RWPE1 (cell line): Measurements from ENCODE around the gene CDH11.

Source experiments
- CTCF ChIA-PET: fragments of 350-600 bp; sonication (Branson Sonifier 250); formaldehyde crosslinking; extraction: SDS; loops from one replicate; lab custom pipeline; 2021; lab: Yijun Ruan, JAX
- POLR2A ChIA-PET: fragments of 400-600 bp; formaldehyde crosslinking; extraction: SDS; loops from one replicate; lab custom pipeline; 2020; ENCODE audit warnings: antibody characterized with exemption; ENCODE audit not compliant: low non-redundant PET; lab: Yijun Ruan, JAX
- DNase-seq: peaks from one replicate; pipeline ENCODE4 v3.0.0; 2012; ENCODE audit warnings: low spot score
- H3K27ac ChIP-seq: fragments of 450-650 bp; 2 replicates; pipeline ENCODE4 v1.5.1; 2017
- TF ChIP-seq, protein P1 (sequence below): fragments of 450-650 bp; conservative IDR thresholded peaks from 2 replicates; pipeline ENCODE4 v1.5.1; 2017; ENCODE audit warnings: low read depth, mild to moderate bottlenecking

The CDH11 gene

DNA sequence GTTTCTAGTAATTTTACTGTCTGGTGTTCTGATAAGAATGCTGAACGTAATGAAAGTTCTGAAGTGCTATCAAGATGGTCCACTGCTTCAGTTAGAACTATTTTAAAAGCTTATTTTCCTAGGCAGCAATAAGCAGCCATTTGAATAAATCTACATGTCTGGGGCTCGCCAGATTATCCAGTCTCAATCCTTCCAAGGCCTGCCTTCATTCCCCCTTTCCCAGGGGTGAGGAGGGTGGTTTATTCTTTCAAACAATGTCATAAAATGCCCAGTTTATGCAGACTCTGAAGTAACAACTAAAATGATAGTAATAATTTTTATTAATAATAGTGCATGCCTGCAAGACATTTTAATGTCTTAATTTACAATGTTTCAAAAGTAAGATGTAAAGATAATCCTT is 2.4 kb downstream of the CDH11 start:
- no peak overlapping the region for H3K27ac ChIP-seq
- DNase-seq: no peak
- TF ChIP-seq, protein P1, sequence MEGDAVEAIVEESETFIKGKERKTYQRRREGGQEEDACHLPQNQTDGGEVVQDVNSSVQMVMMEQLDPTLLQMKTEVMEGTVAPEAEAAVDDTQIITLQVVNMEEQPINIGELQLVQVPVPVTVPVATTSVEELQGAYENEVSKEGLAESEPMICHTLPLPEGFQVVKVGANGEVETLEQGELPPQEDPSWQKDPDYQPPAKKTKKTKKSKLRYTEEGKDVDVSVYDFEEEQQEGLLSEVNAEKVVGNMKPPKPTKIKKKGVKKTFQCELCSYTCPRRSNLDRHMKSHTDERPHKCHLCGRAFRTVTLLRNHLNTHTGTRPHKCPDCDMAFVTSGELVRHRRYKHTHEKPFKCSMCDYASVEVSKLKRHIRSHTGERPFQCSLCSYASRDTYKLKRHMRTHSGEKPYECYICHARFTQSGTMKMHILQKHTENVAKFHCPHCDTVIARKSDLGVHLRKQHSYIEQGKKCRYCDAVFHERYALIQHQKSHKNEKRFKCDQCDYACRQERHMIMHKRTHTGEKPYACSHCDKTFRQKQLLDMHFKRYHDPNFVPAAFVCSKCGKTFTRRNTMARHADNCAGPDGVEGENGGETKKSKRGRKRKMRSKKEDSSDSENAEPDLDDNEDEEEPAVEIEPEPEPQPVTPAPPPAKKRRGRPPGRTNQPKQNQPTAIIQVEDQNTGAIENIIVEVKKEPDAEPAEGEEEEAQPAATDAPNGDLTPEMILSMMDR: no peak
- POLR2A ChIA-PET: no interaction called here
- CTCF ChIA-PET: no interaction called here

DNA sequence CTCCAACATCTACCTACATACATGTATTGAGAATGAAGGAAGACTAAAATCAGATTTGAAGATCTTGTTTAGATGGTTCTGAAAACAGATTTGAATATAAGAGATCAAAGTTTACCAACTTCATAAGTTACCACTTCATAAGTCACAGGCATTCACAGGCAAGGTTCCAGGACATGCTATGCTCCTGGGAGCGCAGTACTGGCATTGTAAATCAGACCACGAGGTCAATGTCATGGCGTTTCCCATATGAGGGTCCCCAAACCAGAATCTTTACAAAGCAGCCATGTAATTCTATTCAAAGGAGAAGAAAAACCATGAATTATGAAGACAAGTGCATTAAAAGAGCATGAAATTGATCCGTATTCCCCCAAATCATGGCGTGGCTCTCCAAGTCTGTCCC is 3.0 kb downstream of the CDH11 start:
- TF ChIP-seq, protein P1: no peak
- CTCF ChIA-PET: no interaction called here
- no peak overlapping the region for H3K27ac ChIP-seq
- DNase-seq: no peak
- POLR2A ChIA-PET: no interaction called here

DNA sequence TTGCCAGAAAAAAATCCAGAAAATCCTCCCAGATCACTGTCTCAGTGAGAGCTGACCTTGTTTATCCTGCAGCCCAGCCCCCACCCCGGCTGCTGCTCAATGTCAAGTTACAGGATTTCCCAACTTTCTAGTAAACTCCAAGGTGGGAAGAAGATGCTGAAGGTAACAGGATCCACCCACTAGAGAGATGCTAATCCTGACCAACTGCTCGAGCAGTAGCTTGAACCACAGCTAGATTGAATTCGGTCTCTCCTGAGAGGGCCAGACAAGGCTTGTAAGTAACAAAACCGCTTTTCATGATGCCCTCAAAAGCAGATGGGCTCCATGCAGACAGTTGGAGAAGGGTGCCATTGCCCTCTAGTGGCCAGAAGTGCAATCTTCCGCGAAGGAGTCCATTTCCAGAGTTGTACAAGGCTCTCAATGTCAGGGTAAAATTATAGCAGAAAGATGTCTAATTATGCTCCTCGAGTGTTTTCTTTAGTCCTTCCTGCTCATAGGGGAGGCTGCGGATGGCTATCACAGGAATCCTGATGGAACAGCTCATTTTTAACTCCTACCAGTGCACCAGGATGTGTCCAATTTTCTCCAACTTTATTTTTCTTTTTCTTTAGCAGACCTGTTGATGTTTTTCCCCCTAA is 3.9 kb downstream of the CDH11 start:
- H3K27ac ChIP-seq: no peak overlapping the region
- peak; percentile 52 for DNase-seq
- CTCF ChIA-PET: interaction anchor here (0.6 kb wide), 5 partner anchors 138 to 684 kb away, joined by 3 to 4 read pairs (median 4); no protein-coding TSS in a partner anchor
- TF ChIP-seq, protein P1: peak; percentile 93
- POLR2A ChIA-PET: no interaction called here

DNA sequence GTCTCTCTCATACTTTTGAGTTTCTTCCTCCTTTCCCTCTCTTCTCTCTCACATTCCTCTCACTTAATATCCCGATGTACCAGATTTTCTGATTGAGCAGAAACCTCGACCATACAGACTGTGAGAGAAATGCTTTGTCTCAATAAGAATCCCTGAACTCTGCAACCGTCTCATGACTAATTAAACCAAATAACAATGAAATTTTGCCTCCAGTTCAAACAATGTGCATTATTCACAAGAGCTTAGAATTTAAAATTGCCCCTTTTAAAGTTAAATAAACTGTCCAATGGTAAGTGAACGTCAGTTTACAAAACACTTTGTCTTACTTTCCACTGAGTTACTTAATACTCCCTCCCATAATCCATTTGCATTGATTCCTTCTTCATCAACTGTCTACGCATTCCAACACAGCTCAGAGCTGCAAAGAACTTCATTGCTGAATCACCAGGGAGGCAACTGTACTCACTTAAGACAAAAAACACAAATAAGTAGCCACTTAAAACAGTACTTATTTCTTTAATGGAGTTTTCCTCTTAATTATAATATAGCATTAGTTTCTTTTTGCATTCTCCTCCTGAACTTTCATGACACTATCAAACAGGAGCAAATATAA is 4.9 kb downstream of the CDH11 start:
- no peak for DNase-seq
- ChIA-PET CTCF (no interaction called here), POLR2A (no interaction called here)
- TF ChIP-seq, protein P1: no peak
- H3K27ac ChIP-seq: no peak overlapping the region

DNA sequence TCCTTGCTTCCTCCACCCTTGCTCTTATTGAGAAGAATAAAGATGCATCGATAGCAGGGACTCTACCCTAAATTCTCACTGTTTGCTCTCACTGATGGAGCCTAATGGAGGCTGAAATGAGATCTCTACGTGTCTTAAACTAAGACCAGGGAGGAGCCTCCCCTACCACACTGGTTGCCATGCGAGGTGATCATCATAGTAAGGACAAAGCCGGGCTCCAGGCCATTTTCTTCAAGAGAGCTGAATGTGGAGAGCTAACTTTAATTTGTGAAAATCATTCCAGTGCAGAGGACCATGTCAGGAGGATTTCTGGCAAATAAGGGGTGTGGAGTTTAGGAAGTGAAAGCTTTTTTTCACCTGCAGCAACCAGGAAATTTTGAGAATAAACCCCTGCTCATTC is 5.6 kb downstream of the CDH11 start:
- CTCF ChIA-PET: interaction anchor here (0.6 kb wide), 2 partner anchors 30 to 490 kb away, joined by 3 to 4 read pairs; no protein-coding TSS in a partner anchor
- TF ChIP-seq, protein P1: no peak
- no peak for DNase-seq
- POLR2A ChIA-PET: no interaction called here
- H3K27ac ChIP-seq: no peak overlapping the region

DNA sequence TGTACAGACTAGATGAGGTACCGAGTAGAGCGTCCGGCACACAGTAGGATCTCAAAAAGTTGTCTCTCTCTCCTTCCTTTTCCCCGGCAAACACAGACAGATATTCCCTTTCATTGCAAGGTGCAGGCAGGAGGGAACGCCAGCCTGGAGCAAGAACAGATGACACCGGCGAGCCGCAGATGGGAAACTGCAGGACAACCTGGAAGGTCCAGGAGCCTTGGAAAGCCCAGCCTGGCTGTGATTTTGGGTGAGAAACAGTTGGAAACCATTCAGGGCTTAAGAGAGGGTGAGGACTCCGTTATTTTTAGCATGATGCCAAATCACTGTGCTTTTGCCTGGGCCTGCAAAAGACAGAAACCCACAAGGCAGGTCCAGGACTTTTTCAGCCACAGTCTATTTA is 7.3 kb downstream of the CDH11 start:
- POLR2A ChIA-PET: no interaction called here
- TF ChIP-seq, protein P1: no peak
- DNase-seq: no peak
- H3K27ac ChIP-seq: peak overlapping the region; percentile 27; the same call in 1 of the 2 replicates
- CTCF ChIA-PET: no interaction called here
